ENCODE results near the gene FAXC.
A peak's percentile ranks its signal among the peaks of the same experiment; 100 is the strongest.

FAXC gene

DNA sequence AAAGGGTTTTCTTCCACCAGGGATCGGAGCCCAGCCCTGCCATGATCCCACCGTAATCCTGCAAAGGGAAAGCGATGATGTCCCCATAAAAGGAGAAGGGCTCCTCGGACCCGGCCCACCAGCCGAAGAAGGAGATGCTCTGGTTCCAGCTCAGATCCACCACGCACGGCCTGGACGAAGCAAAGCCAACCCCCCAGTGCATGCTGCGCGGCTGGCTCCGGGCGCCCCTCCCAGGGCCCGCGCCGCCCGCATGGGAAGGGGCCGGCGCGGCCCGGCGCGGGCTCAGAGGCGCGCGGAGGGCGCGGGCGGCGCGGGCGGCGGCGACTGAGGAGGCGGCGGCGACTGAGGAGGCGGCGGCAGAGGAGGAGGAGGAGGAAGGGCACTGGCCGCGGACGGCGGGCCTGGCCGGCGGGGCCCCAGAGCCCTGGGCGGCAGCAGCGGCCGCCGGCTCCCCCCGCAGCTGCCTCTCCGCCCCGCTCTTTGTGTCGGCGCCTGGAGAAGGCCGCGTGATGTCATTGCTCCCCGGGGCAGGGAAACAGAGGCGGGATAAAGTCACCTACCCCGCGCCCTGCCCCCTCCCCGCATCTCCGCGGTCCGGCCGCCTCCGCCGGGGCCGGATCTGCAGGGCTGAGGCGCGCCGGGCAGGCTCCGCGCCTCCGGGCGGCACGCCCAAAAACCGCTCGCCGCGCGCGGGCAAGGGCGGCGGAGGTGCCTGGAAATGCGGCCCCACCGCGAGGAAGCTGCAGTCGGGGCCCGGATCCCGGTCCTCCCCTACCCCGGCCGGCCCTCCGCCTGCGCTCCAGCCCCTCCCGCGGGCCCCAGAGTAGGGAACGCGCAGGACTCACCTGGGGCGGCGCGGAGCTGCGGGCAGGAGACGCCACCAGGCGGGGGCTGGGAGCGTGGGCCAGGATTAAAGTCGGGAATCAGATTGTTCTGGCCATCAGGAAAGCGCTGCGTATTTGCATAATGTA lies at the start of gene FAXC:
Gene FAXC, minus strand, starts transcription at position 504 of the 971 bp plus-strand sequence. Its CDS starts 302 bp downstream, at position 202.
- TF ChIP-seq BHLHE40 (IDR thresholded peaks at IDR 0.05; ENCODE audit: borderline replicate concordance) (no peak), ARNT (IDR thresholded peaks at IDR 0.05) (peak; percentile 2; the same call in 1 of the 2 replicates), NFRKB (IDR thresholded peaks at IDR 0.05) (no peak)
- ChIA-PET CTCF (interaction anchor here (0.7 to 1.4 kb wide), 2 partner anchors 19 to 34 kb away, joined by 3 read pairs; no protein-coding TSS in a partner anchor), POLR2A (interaction anchor here (0.7 to 4.6 kb wide), 9 partner anchors 11 to 84 kb away, joined by 3 to 41 read pairs (median 4); partner anchors contain the start of genes COQ3 and PNISR)
- DNase-seq (ENCODE audit: extremely low spot score), result peak; percentile 66

DNA sequence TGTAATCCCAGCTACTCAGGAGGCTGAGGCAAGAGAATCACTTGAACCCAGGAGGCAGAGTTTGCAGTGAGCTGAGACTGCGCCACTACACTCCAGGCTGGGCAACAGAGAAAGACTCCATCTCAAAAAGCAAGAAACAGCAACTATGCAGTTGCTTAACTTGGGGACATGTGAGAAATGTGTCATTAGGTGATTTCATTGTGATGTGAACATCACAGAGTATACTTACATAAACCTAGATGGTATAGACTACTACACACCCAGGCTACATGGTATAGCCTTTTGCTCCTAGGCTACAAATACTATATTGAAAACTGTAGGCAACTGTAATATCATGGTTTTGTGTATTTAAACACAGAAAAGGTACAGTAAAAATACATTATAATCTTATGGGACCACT lies 47.8 kb upstream of the FAXC start:
- CTCF ChIA-PET, result interaction anchor here (1.8 kb wide), 1 partner anchor 67 kb away, joined by 9 read pairs; no protein-coding TSS in a partner anchor
- no peak for DNase-seq (ENCODE audit: extremely low spot score)
- TF ChIP-seq HDGF (IDR thresholded peaks at IDR 0.05; ENCODE audit: borderline replicate concordance) (no peak), NFRKB (IDR thresholded peaks at IDR 0.05) (no peak), BHLHE40 (IDR thresholded peaks at IDR 0.05; ENCODE audit: borderline replicate concordance) (no peak), FOXM1 (IDR thresholded peaks at IDR 0.05; ENCODE audit: borderline replicate concordance) (no peak), TARDBP (IDR thresholded peaks at IDR 0.05) (no peak), SP1 (IDR thresholded peaks at IDR 0.05) (no peak), ZNF384 (IDR thresholded peaks at IDR 0.05) (no peak), FOXK2 (IDR thresholded peaks at IDR 0.05) (no peak), FOXA1 (IDR thresholded peaks at IDR 0.05) (no peak), ELF4 (IDR thresholded peaks at IDR 0.05) (no peak), ARNT (IDR thresholded peaks at IDR 0.05) (no peak), L3MBTL2 (conservative IDR thresholded peaks at IDR 0.05) (no peak)
- POLR2A ChIA-PET, result interaction anchor here (1.2 kb wide), 1 partner anchor 27 kb away, joined by 7 read pairs; the partner anchor contains the start of gene PNISR

DNA sequence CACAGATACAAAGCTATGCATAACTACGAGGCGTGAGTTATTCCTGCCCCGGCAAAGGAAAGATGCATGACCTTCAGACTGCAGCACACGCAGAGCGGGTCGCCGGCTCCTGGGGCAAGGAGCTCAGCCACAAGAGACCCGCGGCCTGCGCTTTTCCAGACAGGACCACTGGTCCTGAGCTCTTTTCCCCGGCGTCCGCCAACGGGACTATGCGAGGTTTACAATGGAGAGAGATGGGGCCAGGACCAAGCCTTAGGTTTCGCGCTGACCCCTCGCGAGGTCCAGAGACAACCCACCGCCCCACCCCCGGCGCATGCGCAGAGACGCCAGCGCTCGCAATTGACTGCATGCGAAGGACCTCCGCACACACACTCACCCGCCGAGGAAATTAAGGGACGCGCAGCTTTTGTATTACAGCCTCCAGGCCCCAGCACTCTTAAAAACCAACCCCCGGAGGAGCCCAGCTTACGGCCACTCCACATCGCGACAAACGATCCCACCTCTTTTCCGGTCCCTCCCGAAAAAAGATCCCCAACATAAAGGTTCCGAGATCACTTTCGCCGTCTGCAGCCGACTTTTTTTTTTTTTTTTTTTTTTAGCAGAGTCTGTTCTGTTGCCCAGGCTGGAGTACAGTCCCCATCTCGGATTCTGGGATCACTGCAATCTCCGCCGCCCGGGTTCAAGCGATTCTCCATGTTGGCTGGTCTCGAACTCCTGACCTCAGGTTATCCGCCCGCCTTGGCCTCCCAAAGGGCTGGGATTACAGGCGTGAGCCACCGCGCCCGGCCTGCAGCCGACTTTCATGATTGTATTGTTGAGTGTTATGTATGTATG lies 44.4 kb upstream of the FAXC start, which contains the start of gene COQ3:
Gene COQ3, minus strand, starts transcription at position 498 of the 834 bp plus-strand sequence. Its CDS starts 16 bp downstream, at position 482.
- peak; percentile 89 for DNase-seq (ENCODE audit: extremely low spot score)
- POLR2A ChIA-PET, result interaction anchor here (0.6 to 3.5 kb wide), 29 partner anchors 9 to 411 kb away, joined by 3 to 66 read pairs (median 5); partner anchors contain the start of genes CCNC, FAXC and PNISR
- no peak for TF ChIP-seq BHLHE40 (IDR thresholded peaks at IDR 0.05; ENCODE audit: borderline replicate concordance)
- TF ChIP-seq LEF1 (IDR thresholded peaks at IDR 0.05; ENCODE audit: borderline replicate concordance), result no peak
- no peak for TF ChIP-seq FOXA1 (IDR thresholded peaks at IDR 0.05)
- no peak for TF ChIP-seq FOXM1 (IDR thresholded peaks at IDR 0.05; ENCODE audit: borderline replicate concordance)
- no peak for TF ChIP-seq CTBP1 (IDR thresholded peaks at IDR 0.05; ENCODE audit: borderline replicate concordance)
- TF ChIP-seq SP1 (IDR thresholded peaks at IDR 0.05), result no peak
- no peak for TF ChIP-seq SUZ12 (IDR thresholded peaks at IDR 0.05)
- peak; percentile 40; the same call in 1 of the 2 replicates for TF ChIP-seq ELF4 (IDR thresholded peaks at IDR 0.05)
- no peak for TF ChIP-seq FOXK2 (IDR thresholded peaks at IDR 0.05)
- TF ChIP-seq NFRKB (IDR thresholded peaks at IDR 0.05), result no peak
- no peak for TF ChIP-seq ARNT (IDR thresholded peaks at IDR 0.05)
- TF ChIP-seq PKNOX1 (IDR thresholded peaks at IDR 0.05), result no peak
- TF ChIP-seq HDGF (IDR thresholded peaks at IDR 0.05; ENCODE audit: borderline replicate concordance), result no peak
- no peak for TF ChIP-seq TARDBP (IDR thresholded peaks at IDR 0.05)
- TF ChIP-seq L3MBTL2 (conservative IDR thresholded peaks at IDR 0.05), result peak; percentile 51; the same call in 1 of the 2 replicates
- peak; percentile 98 for TF ChIP-seq ZNF384 (IDR thresholded peaks at IDR 0.05)
- CTCF ChIA-PET, result interaction anchor here (0.8 to 1.7 kb wide), 7 partner anchors 9 to 64 kb away, joined by 3 to 15 read pairs (median 4); no protein-coding TSS in a partner anchor

DNA sequence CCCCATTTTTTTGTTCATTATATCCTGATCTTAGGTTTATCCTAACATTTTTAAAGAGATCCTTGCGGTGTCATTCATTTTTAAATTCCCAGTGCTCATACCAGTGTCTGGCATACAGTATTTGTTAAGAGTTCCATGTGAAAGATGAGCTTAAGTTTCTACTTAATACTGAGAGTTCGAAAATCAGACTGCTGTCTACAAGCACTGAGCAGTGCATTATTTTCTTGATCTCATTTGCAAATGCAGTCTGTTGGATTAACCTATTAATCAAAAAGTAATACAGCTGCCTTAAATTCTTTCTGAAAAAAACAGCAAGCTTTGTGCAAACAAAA lies 43.9 kb upstream of the FAXC start:
- DNase-seq (ENCODE audit: extremely low spot score), result no peak
- ChIA-PET CTCF (interaction anchor here (0.8 to 1.7 kb wide), 6 partner anchors 9 to 63 kb away, joined by 3 to 15 read pairs (median 4); no protein-coding TSS in a partner anchor), POLR2A (interaction anchor here (0.6 to 3.5 kb wide), 29 partner anchors 9 to 411 kb away, joined by 3 to 66 read pairs (median 5); partner anchors contain the start of genes CCNC, FAXC and PNISR)
- no peak for TF ChIP-seq HDGF (IDR thresholded peaks at IDR 0.05; ENCODE audit: borderline replicate concordance)
- TF ChIP-seq SUZ12 (IDR thresholded peaks at IDR 0.05), result no peak

DNA sequence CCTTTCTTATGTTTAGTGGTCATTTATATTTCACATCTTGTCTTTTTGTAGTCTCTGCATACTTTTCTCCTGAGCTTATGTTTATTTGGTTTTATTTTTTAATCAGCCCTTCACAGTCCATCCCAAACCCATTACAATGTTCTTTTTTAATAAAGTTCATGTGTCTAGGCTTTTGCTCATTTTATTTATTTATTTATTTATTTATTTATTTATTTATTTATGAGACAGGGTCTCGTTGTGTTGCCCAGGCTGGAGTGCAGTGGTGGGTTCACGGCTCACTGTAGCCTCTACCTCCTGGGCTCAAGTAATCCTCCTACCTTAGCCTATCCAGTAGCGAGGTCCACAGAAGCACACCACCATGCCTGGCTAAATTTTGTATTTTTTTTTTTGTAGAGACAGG lies 41.4 kb upstream of the FAXC start:
- ChIA-PET POLR2A (no interaction called here), CTCF (no interaction called here)
- no peak for TF ChIP-seq CTBP1 (IDR thresholded peaks at IDR 0.05; ENCODE audit: borderline replicate concordance)
- TF ChIP-seq FOXM1 (IDR thresholded peaks at IDR 0.05; ENCODE audit: borderline replicate concordance), result no peak
- TF ChIP-seq ELF4 (IDR thresholded peaks at IDR 0.05), result no peak
- no peak for TF ChIP-seq HDGF (IDR thresholded peaks at IDR 0.05; ENCODE audit: borderline replicate concordance)
- TF ChIP-seq LEF1 (IDR thresholded peaks at IDR 0.05; ENCODE audit: borderline replicate concordance), result no peak
- TF ChIP-seq ZNF384 (IDR thresholded peaks at IDR 0.05), result no peak
- TF ChIP-seq NFRKB (IDR thresholded peaks at IDR 0.05), result no peak
- TF ChIP-seq PKNOX1 (IDR thresholded peaks at IDR 0.05), result no peak
- TF ChIP-seq FOXA1 (IDR thresholded peaks at IDR 0.05), result no peak
- no peak for TF ChIP-seq L3MBTL2 (conservative IDR thresholded peaks at IDR 0.05)
- no peak for TF ChIP-seq SUZ12 (IDR thresholded peaks at IDR 0.05)
- no peak for DNase-seq (ENCODE audit: extremely low spot score)
